Stimulated activated CD8-positive, alpha-beta memory T cell treated with anti-CD3 and anti-CD28 coated beads, Interleukin-4, amount 100 ng/mL, for 1 hour (primary cell): ENCODE measurements around the gene DLD.

Experiments used
- DNase-seq, 2 donors: peaks; one replicate each; pipeline ENCODE4 v3.0.0-alpha.2; 2020; ENCODE audit warnings: low read depth in 2 of 2, low spot score in 1 of 2

The DLD gene

GRCh38 chr7:107968449-107968848 is 77.5 kb downstream of the DLD start:
- DNase-seq, result no peak

- no peak for DNase-seq
These were observed 78.9 kb downstream of the DLD start for GRCh38 chr7:107969856-107970255.
